GM12801 (cell line): Measurements from ENCODE around the gene EIF6.

Source experiments
- CTCF ChIP-seq: IDR thresholded peaks from one replicate; pipeline ENCODE4 v1.5.1; 2011; ENCODE audit warnings: control low read depth; ENCODE audit not compliant: insufficient read length; ENCODE audit errors: extremely low read depth

Gene EIF6

DNA sequence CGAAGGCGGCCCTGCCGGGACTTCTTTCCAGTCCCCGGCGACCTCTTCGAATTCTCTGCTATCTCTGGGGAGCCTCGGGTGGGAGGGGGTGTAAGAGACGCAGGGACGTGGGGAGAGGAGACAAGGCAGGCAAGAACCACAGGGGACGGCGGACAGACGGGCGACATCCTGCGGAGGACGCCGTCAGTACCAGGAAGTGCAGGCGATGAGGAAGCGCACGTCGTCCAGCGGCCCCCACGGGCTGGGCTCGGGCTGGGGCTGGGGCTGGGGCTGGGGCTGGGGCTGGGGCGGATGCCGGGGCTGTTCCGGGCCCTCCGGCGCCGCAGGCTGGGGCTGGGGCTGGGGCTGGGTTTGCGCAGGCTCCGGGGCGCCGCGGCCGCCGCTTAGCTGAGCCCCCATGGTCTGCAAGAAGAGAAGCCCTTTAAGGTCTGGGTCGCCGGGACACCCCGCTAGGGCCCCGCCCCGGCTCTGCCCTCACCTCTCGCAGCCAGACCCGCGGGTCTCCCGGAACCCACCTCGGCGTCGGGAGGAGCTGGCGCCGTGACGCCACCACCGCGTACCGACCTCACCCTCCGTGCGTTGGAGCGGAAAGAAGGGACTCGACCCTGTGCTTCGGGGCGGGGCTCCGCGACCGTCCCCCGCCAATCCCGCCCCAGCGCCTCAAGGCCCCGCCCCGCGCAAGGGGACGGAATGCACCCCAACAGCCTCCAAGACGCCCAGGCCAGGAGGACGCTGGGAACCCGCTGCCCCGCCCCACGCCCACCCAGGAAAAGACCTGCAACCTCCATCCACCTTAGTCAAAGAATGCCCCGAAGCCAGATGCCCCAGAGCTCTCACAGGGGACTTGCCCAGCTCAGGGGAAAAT is 6.8 kb downstream of the EIF6 start, which contains the start of gene MMP24OS:
TSS of gene MMP24OS (minus strand) at position 592 of the 865 bp plus-strand sequence. CDS start at position 399, 193 bp downstream.
- TF ChIP-seq CTCF, result no peak

DNA sequence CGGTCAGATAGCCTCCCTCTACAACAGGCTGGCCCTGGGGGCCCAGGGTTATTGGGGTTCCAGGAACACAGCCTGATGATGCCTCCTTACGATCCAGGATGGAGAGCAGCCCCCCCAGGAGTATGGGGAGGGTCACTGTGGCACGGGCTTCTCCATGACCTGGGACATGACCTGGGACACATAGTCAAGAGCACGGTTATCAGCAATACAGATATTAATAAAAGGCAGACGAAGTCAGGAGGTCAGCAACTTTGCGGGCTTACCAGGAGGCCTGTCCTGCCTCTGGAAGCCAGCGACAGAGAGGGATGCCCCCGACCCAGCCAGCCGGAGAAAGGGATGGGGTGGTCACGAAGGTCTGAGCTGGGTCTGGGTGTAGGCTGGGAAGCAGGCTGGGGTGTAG is 7.4 kb downstream of the EIF6 start:
- TF ChIP-seq CTCF, result no peak

DNA sequence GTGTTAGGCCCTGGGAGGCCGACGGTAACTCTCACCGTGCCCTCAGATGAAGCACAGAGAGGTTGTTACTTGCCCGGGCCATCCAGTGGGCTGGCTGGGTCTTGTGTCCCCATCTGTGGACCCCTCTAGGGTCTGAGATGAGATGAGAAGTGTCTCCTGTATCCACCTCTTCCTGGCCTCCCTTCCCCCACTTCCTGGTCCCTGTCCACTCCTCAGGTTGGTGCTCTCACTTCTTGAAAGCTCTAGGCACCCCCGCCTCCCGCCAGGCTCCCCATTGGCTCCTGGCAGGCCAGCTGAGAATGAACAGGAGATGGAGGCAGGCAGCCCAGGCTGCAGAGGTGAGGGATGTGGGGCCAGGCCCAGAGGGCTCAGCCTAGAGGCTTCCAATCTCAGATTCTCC is 8.2 kb downstream of the EIF6 start:
- no peak for TF ChIP-seq CTCF

GRCh38 chr20:35275741-35276251 is 8.8 kb downstream of the EIF6 start:
- no peak for TF ChIP-seq CTCF

DNA sequence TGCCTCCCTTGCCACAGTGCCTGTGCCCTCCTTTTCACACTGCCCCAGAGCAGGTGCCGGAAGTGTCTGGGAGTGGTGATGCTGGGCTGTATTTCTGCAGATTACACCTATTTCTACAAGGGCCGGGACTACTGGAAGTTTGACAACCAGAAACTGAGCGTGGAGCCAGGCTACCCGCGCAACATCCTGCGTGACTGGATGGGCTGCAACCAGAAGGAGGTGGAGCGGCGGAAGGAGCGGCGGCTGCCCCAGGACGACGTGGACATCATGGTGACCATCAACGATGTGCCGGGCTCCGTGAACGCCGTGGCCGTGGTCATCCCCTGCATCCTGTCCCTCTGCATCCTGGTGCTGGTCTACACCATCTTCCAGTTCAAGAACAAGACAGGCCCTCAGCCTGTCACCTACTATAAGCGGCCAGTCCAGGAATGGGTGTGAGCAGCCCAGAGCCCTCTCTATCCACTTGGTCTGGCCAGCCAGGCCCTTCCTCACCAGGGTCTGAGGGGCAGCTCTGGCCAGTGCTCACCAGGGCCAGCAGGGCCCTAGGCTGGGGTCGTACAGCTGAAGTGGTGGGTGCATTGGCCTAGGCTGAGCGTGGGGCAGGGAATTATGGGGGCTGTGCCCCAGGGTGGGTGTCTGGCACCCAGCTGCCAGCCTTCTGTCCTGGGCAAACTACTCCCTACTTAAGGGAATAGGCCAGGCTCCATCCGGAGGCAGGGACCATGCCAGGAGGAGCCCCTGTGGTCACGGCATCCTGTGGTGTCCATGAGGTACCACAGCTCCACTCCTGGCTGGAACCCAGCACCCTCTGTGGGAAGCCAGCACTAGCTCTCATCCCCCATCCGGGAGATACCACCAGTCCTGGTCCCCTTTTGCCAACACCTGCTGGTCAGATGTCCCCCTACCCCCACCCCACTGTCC is 10.1 kb downstream of the EIF6 start:
- no peak for TF ChIP-seq CTCF

- no peak for TF ChIP-seq CTCF
Observed at GRCh38 chr20:35273449-35274171, 11.0 kb downstream of the EIF6 start.
